ENCODE results near the gene POLD4.

Gene POLD4

DNA sequence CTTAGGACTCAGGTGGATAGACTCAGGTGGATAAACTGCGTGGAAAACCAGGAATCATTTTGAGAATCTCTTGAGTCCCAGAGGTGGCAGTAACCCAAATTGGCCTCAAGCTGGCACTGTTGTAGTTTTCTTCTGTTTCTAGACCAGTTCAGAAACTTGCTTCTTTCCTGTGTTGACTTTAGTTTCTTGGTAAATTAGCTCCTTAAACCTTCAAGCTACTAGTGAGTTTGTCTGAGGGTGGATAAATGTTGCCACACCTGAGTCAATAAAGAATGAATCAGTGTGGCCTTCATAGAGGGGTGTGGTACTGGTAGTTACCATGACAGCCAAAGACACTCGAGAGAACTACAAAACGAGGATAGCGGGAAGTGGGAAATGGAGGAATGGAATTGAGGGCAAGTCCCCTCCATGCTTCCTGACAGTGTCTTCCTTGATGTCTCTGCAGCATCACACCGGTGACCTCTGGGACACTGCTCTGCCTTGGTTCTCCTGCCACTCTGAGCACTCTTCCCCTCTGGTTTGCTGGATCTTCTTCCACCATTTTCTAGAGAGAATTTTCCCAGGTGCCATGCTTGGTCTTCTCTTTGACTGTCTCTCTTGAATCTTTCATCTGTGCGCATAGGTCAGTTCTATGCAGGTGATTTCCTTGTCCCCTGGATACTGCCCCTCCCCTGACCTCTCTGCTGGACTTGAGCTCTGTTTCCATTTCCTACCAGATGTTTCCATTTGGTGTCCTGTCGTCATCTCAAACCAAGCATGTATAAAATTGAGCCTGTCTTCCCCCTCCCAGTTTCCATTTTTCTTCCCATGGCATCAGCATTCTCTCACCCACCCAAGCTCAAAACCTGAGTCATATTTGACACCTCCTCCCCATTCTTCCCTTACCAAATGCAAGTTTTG is 7.2 kb downstream of the POLD4 start:
- DNase-seq (ENCODE audit: low read depth, low spot score): peak; percentile 60
- peak; percentile 91 for TF ChIP-seq CTCF (IDR thresholded peaks at IDR 0.05; ENCODE audit: low read depth, low read length)
- in situ Hi-C loops (cut with HindIII; ENCODE audit: low sequenced_read_pairs): no loop called here
- no peak overlapping the region for H3K4me3 ChIP-seq (ENCODE audit: low read depth, low read length)

DNA sequence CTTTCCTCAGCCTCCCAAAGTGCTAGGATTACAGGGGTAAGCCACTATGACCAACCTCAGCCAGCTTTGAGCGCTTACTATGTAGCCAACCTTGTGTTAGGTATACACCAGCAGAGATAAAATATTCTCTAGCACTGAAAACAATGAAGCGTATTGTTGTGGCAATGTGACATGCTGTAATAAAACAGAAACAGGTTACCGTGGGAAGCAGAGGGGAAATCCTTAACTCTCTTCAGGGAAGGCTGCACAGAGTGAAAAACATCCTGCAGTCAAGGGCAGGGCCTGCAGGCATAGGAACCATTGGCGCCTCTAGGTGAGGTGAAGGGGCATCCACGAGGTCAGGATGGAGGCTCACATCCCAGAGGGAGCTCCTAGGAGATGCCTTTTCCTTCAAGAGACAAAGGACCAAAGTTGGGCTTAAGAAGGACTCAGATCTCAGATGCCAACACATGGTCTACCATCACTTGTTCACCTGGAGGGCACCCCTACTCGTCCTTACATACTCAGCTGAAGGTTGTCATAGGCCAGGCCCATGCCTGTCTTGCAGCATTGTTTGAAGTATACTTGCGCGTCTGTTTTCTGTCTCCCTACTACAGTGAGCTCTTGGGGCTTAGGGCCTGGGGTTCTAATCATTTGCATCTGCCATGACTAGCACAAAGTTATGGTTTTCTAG is 8.0 kb downstream of the POLD4 start:
- no peak for TF ChIP-seq CTCF (IDR thresholded peaks at IDR 0.05; ENCODE audit: low read depth, low read length)
- in situ Hi-C loops (cut with HindIII; ENCODE audit: low sequenced_read_pairs): no loop called here
- DNase-seq (ENCODE audit: low read depth, low spot score): no peak
- H3K4me3 ChIP-seq (ENCODE audit: low read depth, low read length): no peak overlapping the region

DNA sequence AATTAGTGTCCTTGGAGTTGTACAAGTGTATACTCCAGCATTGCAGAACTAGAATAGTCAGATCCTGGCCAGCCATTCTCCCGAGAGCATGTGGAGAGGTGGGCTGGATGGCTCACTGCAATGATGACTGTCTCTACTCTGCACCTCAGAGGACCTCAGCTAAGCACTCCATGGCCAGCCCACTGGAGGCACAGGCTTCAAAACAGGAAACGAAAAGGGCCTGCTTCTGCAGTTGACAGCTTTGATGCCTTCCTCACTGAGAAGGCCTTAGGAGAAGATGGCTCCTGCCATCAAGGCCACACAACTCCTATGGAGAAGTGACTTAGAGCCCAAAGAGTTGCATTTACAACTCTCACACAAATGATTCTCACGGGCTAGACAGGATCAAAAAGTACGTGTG is 9.1 kb downstream of the POLD4 start:
- TF ChIP-seq CTCF (IDR thresholded peaks at IDR 0.05; ENCODE audit: low read depth, low read length): no peak
- in situ Hi-C loops (cut with HindIII; ENCODE audit: low sequenced_read_pairs): no loop called here
- DNase-seq (ENCODE audit: low read depth, low spot score): no peak
- H3K4me3 ChIP-seq (ENCODE audit: low read depth, low read length): no peak overlapping the region

GRCh38 chr11:67337257-67337656 is 16.1 kb downstream of the POLD4 start:
- in situ Hi-C loops (cut with HindIII; ENCODE audit: low sequenced_read_pairs): no loop called here
- no peak for DNase-seq (ENCODE audit: low read depth, low spot score)
- H3K4me3 ChIP-seq (ENCODE audit: low read depth, low read length): no peak overlapping the region
- no peak for TF ChIP-seq CTCF (IDR thresholded peaks at IDR 0.05; ENCODE audit: low read depth, low read length)

DNA sequence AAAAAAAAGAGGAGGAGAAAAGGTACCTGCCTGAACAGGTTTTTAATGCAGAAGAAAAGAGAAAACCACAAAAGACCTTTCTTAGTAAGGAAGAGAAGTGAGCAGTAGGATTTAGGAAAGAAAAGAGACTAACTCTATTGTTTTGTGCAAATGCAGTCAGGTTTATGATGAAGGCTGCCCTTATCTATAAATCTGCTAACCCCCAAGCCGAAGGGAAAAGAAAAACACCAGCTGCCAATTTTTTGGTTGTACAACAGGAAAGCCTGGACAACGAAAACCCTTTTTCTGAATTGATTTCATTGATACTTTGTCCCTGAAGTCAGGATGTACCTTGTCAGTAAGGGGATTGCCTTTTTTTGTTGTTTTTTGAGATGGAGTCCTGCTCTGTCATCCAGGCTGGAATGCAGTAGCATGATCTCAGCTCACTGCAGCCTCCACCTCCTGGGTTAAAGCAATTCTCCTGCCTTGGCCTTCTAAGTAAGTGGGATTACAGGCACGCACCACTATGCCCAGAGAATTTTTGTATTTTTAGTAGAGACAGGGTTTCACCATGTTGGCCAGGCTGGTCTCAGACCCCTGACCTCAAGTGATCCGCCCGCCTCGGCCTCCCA is 21.2 kb downstream of the POLD4 start:
- H3K4me3 ChIP-seq (ENCODE audit: low read depth, low read length): no peak overlapping the region
- no peak for DNase-seq (ENCODE audit: low read depth, low spot score)
- in situ Hi-C loops (cut with HindIII; ENCODE audit: low sequenced_read_pairs): no loop called here
- no peak for TF ChIP-seq CTCF (IDR thresholded peaks at IDR 0.05; ENCODE audit: low read depth, low read length)

DNA sequence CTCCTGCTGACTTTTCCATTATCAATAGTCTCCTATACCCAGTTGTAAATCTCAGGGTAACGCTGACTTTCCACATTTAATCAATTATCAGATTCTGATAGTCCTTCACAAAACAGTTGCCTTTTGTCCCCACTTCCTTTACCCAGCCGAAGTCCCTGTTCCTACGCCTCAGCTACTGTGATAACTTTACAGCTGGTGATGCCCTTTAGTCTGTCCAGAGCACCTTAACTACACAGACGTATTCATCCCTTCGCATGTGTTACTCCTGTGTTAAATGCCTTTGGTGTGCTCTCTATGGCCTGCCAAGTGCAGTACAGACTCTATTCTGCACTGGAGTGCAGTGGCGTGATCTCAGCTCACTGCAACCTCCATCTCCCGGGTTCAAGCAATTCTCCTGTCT is 29.8 kb downstream of the POLD4 start:
- DNase-seq (ENCODE audit: low read depth, low spot score): no peak
- TF ChIP-seq CTCF (IDR thresholded peaks at IDR 0.05; ENCODE audit: low read depth, low read length): no peak
- no peak overlapping the region for H3K4me3 ChIP-seq (ENCODE audit: low read depth, low read length)
- in situ Hi-C loops (cut with HindIII; ENCODE audit: low sequenced_read_pairs): no loop called here

Measured in astrocyte of the spinal cord (primary cell).